Activated T-helper 17 cell treated with anti-CD3 and anti-CD28 coated beads, Interleukin-2, amount 50 U/mL, for 72 hours (primary cell): ENCODE measurements around the gene INPP5E. TPM values are rescaled to one million over a fixed set of nuclear protein-coding genes. Genes with fewer than 3 reads are reported as not detected.

ENCODE experiments used
- ATAC-seq: fragments of 150-1000 bp; cut with Tn5 transposase; replicated peaks from 2 replicates; pipeline ENCODE4 v1.10.0; 2021; ENCODE audit warnings: mild to moderate bottlenecking, moderate library complexity
- H3K27ac Mint-ChIP-seq: one replicate; pipeline ENCODE4 v1.8.0; 2022; ENCODE audit warnings: mixed read lengths
- H3K27me3 Mint-ChIP-seq: one replicate; pipeline ENCODE4 v1.8.0; 2022; ENCODE audit warnings: mixed read lengths
- H3K36me3 Mint-ChIP-seq: one replicate; pipeline ENCODE4 v1.8.0; 2022; ENCODE audit warnings: low read depth, mild to moderate bottlenecking, mixed read lengths
- H3K4me1 Mint-ChIP-seq: one replicate; pipeline ENCODE4 v1.8.0; 2022; ENCODE audit warnings: mixed read lengths
- H3K4me3 Mint-ChIP-seq: one replicate; pipeline ENCODE4 v1.8.0; 2022; ENCODE audit warnings: mild to moderate bottlenecking, mixed read lengths
- H3K9me3 Mint-ChIP-seq: one replicate; pipeline ENCODE4 v1.8.0; 2022; ENCODE audit warnings: mixed read lengths
- total RNA-seq, 2 donors: library from RNA; stranded (reverse); gene quantifications; one replicate each; pipeline ENCODE4 v1.2.3, GENCODE V29; 2022

Gene INPP5E
- total RNA-seq, 2 donors from 2014 or later = 14.2 to 18.2 TPM

GRCh38 chr9:136399176-136400037 lies 40.2 kb downstream of the INPP5E start:
- H3K4me1 Mint-ChIP-seq = peaks cover 15% of the 10 kb centered on the region
- peak overlapping the region; percentile 91 for H3K27ac Mint-ChIP-seq
- no peaks in the 10 kb centered on the region for H3K27me3 Mint-ChIP-seq
- peak; percentile 16 for ATAC-seq
- peaks cover 79% of the 10 kb centered on the region for H3K36me3 Mint-ChIP-seq
- peak overlapping the region; percentile 88 for H3K4me3 Mint-ChIP-seq
- H3K9me3 Mint-ChIP-seq = no peaks in the 10 kb centered on the region

GRCh38 chr9:136398286-136398685 lies 41.4 kb downstream of the INPP5E start:
- H3K27me3 Mint-ChIP-seq = no peaks in the 10 kb centered on the region
- H3K4me3 Mint-ChIP-seq = peak overlapping the region; percentile 88
- H3K36me3 Mint-ChIP-seq = peaks cover 76% of the 10 kb centered on the region
- ATAC-seq = no peak
- peak overlapping the region; percentile 91 for H3K27ac Mint-ChIP-seq
- H3K4me1 Mint-ChIP-seq = peaks cover 11% of the 10 kb centered on the region
- no peaks in the 10 kb centered on the region for H3K9me3 Mint-ChIP-seq

GRCh38 chr9:136397643-136398042 lies 42.0 kb downstream of the INPP5E start:
- Mint-ChIP-seq H3K4me1 (peaks cover 11% of the 10 kb centered on the region), H3K27ac (no peak overlapping the region), H3K36me3 (peaks cover 80% of the 10 kb centered on the region), H3K9me3 (no peaks in the 10 kb centered on the region), H3K27me3 (no peaks in the 10 kb centered on the region), H3K4me3 (no peak overlapping the region)
- ATAC-seq = no peak

- Mint-ChIP-seq H3K36me3 (peaks cover 80% of the 10 kb centered on the region), H3K4me3 (no peak overlapping the region), H3K4me1 (peaks cover 15% of the 10 kb centered on the region), H3K27ac (no peak overlapping the region), H3K9me3 (no peaks in the 10 kb centered on the region), H3K27me3 (no peaks in the 10 kb centered on the region)
- no peak for ATAC-seq
Observed at GRCh38 chr9:136396219-136396515, 43.5 kb downstream of the INPP5E start.

GRCh38 chr9:136395345-136396218 lies 44.1 kb downstream of the INPP5E start:
- Mint-ChIP-seq H3K27me3 (no peaks in the 10 kb centered on the region), H3K27ac (no peak overlapping the region), H3K9me3 (no peaks in the 10 kb centered on the region), H3K4me3 (no peak overlapping the region), H3K4me1 (peaks cover 16% of the 10 kb centered on the region), H3K36me3 (peaks cover 84% of the 10 kb centered on the region)
- ATAC-seq = no peak

GRCh38 chr9:136395020-136395340 lies 44.7 kb downstream of the INPP5E start:
- Mint-ChIP-seq H3K4me1 (peaks cover 16% of the 10 kb centered on the region), H3K27me3 (no peaks in the 10 kb centered on the region), H3K9me3 (no peaks in the 10 kb centered on the region), H3K4me3 (no peak overlapping the region), H3K27ac (no peak overlapping the region), H3K36me3 (peaks cover 90% of the 10 kb centered on the region)
- no peak for ATAC-seq

GRCh38 chr9:136394312-136395019 lies 45.2 kb downstream of the INPP5E start:
- Mint-ChIP-seq H3K27me3 (no peaks in the 10 kb centered on the region), H3K36me3 (peaks cover 95% of the 10 kb centered on the region), H3K27ac (no peak overlapping the region), H3K9me3 (no peaks in the 10 kb centered on the region), H3K4me1 (peaks cover 16% of the 10 kb centered on the region), H3K4me3 (no peak overlapping the region)
- ATAC-seq = no peak

GRCh38 chr9:136393531-136393930 lies 46.1 kb downstream of the INPP5E start:
- H3K4me1 Mint-ChIP-seq = peaks cover 8% of the 10 kb centered on the region
- no peak for ATAC-seq
- no peaks in the 10 kb centered on the region for H3K9me3 Mint-ChIP-seq
- H3K36me3 Mint-ChIP-seq = peaks cover 96% of the 10 kb centered on the region
- H3K4me3 Mint-ChIP-seq = no peak overlapping the region
- no peak overlapping the region for H3K27ac Mint-ChIP-seq
- H3K27me3 Mint-ChIP-seq = no peaks in the 10 kb centered on the region

GRCh38 chr9:136392538-136393449 lies 46.9 kb downstream of the INPP5E start:
- Mint-ChIP-seq H3K27ac (no peak overlapping the region), H3K36me3 (peaks cover 96% of the 10 kb centered on the region), H3K4me1 (peaks cover 4% of the 10 kb centered on the region), H3K4me3 (no peak overlapping the region), H3K27me3 (no peaks in the 10 kb centered on the region), H3K9me3 (no peaks in the 10 kb centered on the region)
- no peak for ATAC-seq

GRCh38 chr9:136391737-136392537 lies 47.7 kb downstream of the INPP5E start:
- H3K27ac Mint-ChIP-seq = no peak overlapping the region
- no peak for ATAC-seq
- H3K9me3 Mint-ChIP-seq = no peaks in the 10 kb centered on the region
- H3K36me3 Mint-ChIP-seq = peaks cover 96% of the 10 kb centered on the region
- no peaks in the 10 kb centered on the region for H3K27me3 Mint-ChIP-seq
- no peak overlapping the region for H3K4me3 Mint-ChIP-seq
- peaks cover 4% of the 10 kb centered on the region for H3K4me1 Mint-ChIP-seq

GRCh38 chr9:136389396-136389795 lies 50.2 kb downstream of the INPP5E start:
- no peak for ATAC-seq

GRCh38 chr9:136387217-136387616 lies 52.4 kb downstream of the INPP5E start:
- no peaks in the 10 kb centered on the region for H3K9me3 Mint-ChIP-seq
- no peak overlapping the region for H3K27ac Mint-ChIP-seq
- no peaks in the 10 kb centered on the region for H3K27me3 Mint-ChIP-seq
- H3K4me1 Mint-ChIP-seq = peaks cover 16% of the 10 kb centered on the region
- no peak overlapping the region for H3K4me3 Mint-ChIP-seq
- no peak for ATAC-seq
- H3K36me3 Mint-ChIP-seq = peaks cover 99% of the 10 kb centered on the region

More at GRCh38 chr9:136389396-136389795, 50.2 kb downstream of the INPP5E start:
- Mint-ChIP-seq H3K27ac (no peak overlapping the region), H3K36me3 (peaks cover 97% of the 10 kb centered on the region), H3K27me3 (no peaks in the 10 kb centered on the region), H3K4me1 (peaks cover 16% of the 10 kb centered on the region), H3K9me3 (no peaks in the 10 kb centered on the region), H3K4me3 (no peak overlapping the region)

GRCh38 chr9:136386018-136386417 lies 53.6 kb downstream of the INPP5E start:
- peak; percentile 38 for ATAC-seq
- peak overlapping the region; percentile 49 for H3K27ac Mint-ChIP-seq

More at GRCh38 chr9:136386018-136386417, 53.6 kb downstream of the INPP5E start:
- H3K9me3 Mint-ChIP-seq = no peaks in the 10 kb centered on the region
- H3K36me3 Mint-ChIP-seq = peaks cover 97% of the 10 kb centered on the region
- H3K4me1 Mint-ChIP-seq = peaks cover 12% of the 10 kb centered on the region
- no peaks in the 10 kb centered on the region for H3K27me3 Mint-ChIP-seq
- peak overlapping the region; percentile 40 for H3K4me3 Mint-ChIP-seq
